ENCODE results near the gene XAB2.
"Not testable (repeated sequence)": the region's sequence is repeated elsewhere in the genome, so short reads cannot be mapped to it uniquely, and the experiment has no call there.

XAB2 gene

DNA sequence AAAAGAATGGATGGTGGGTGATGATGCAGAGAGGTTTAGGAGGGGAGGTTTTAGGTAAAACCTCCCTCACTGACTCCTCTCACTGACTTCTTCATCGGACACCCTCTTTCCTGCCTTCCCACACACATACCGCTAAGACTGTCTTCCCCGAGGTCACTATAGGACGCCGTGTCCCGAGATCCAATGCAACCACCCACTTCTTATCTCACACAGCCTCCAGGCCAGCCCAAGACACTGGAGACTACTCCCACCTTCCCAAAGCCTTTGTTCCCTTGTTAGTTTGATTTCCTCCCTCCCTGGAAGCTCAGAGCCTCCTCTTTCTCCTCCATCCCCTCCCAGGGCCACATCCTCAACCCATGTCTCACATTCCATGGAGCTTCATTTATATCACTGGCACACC is 50.2 kb downstream of the XAB2 start:
- in situ Hi-C loops (cut with HindIII; ENCODE audit: low pct_ligation_motif_present, low sequenced_read_pairs) = no loop called here
- H3K36me3 ChIP-seq (replicated peaks) = no peaks in the 10 kb centered on the region
- H3K4me3 ChIP-seq (ENCODE audit: low read depth, low read length) = no peak overlapping the region

GRCh38 chr19:7578127-7578526 is 51.2 kb downstream of the XAB2 start:
- Histone ChIP-seq H3K27me3 (replicated peaks) (no peaks in the 10 kb centered on the region), H3K27ac (no peak overlapping the region), H3K4me3 (ENCODE audit: low read depth, low read length) (no peak overlapping the region), H3K36me3 (replicated peaks) (no peaks in the 10 kb centered on the region)
- DNase-seq = no peak
- no peak for TF ChIP-seq CTCF (IDR thresholded peaks at IDR 0.05; ENCODE audit: low read depth, low read length, missing control alignments)
- in situ Hi-C loops (cut with HindIII; ENCODE audit: low pct_ligation_motif_present, low sequenced_read_pairs) = no loop called here

More for the DNA sequence above, 50.2 kb downstream of the XAB2 start:
- no peak for TF ChIP-seq CTCF (IDR thresholded peaks at IDR 0.05; ENCODE audit: low read depth, low read length, missing control alignments)
- no peak for DNase-seq
- H3K27me3 ChIP-seq (replicated peaks) = no peaks in the 10 kb centered on the region
- no peak overlapping the region for H3K27ac ChIP-seq

DNA sequence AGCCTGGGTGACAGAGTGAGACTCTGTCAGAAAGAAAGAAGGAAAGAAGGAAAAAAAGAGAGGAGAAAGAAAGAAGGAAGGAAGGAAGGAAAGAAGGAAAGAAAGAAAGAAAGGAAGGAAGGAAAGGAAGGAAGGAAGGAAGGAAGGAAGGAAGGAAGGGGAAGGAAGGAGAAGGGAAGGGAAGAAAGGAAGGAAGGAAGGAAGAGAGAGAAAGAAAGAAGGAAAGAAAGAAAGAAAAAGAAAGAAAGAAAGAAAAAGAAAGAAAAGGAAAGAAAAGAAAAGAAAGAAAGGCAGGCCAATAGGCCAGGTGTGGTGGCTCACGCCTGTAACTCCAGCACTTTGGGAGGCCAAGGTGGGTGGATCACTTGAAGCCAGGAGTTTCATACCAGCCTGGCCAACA is 51.9 kb downstream of the XAB2 start:
- DNase-seq; H3K27ac ChIP-seq; H3K4me3 ChIP-seq (ENCODE audit: low read depth, low read length); in situ Hi-C loops (cut with HindIII; ENCODE audit: low pct_ligation_motif_present, low sequenced_read_pairs); H3K27me3 ChIP-seq (replicated peaks); H3K36me3 ChIP-seq (replicated peaks): not testable (repeated sequence)

GRCh38 chr19:7575434-7576040 is 53.8 kb downstream of the XAB2 start:
- no peaks in the 10 kb centered on the region for H3K36me3 ChIP-seq (replicated peaks)
- H3K27me3 ChIP-seq (replicated peaks) = no peaks in the 10 kb centered on the region
- no peak overlapping the region for H3K4me3 ChIP-seq (ENCODE audit: low read depth, low read length)
- DNase-seq = peak; percentile 17
- TF ChIP-seq CTCF (IDR thresholded peaks at IDR 0.05; ENCODE audit: low read depth, low read length, missing control alignments) = no peak
- no peak overlapping the region for H3K27ac ChIP-seq
- in situ Hi-C loops (cut with HindIII; ENCODE audit: low pct_ligation_motif_present, low sequenced_read_pairs) = no loop called here

DNA sequence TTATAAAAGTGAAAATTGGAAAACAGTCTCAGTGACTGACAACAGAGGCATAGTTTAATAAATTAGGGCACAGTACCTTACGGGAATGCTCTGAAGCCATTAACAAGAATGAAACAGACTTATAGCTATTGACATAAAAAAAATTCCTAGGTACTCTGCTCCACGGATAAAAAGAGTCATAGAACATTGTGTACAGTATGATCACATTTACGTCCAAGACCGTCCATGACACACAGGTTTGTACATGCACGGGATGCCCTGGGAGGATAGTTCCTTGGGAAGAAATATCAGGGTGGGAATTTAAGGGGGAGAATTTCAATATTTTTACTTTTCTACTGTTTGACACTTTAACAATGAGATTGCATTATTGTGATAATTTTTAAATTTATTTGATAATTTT is 58.6 kb downstream of the XAB2 start:
- DNase-seq = no peak

More for the DNA sequence above, 58.6 kb downstream of the XAB2 start:
- TF ChIP-seq CTCF (IDR thresholded peaks at IDR 0.05; ENCODE audit: low read depth, low read length, missing control alignments) = no peak
- in situ Hi-C loops (cut with HindIII; ENCODE audit: low pct_ligation_motif_present, low sequenced_read_pairs) = no loop called here
- H3K4me3 ChIP-seq (ENCODE audit: low read depth, low read length) = no peak overlapping the region
- no peak overlapping the region for H3K27ac ChIP-seq
- no peaks in the 10 kb centered on the region for H3K27me3 ChIP-seq (replicated peaks)
- no peaks in the 10 kb centered on the region for H3K36me3 ChIP-seq (replicated peaks)

Data from brain microvascular endothelial cell (primary cell).